RWPE1 (cell line): ENCODE measurements around the gene PHLPP2.
"Not testable (repeated sequence)": the region's sequence is repeated elsewhere in the genome, so short reads cannot be mapped to it uniquely, and the experiment has no call there.

Experiments used
- CTCF ChIA-PET: fragments of 350-600 bp; sonication (Branson Sonifier 250); formaldehyde crosslinking; extraction: SDS; loops from one replicate; lab custom pipeline; 2021; lab: Yijun Ruan, JAX
- POLR2A ChIA-PET: fragments of 400-600 bp; formaldehyde crosslinking; extraction: SDS; loops from one replicate; lab custom pipeline; 2020; ENCODE audit warnings: antibody characterized with exemption; ENCODE audit not compliant: low non-redundant PET; lab: Yijun Ruan, JAX
- DNase-seq: peaks from one replicate; pipeline ENCODE4 v3.0.0; 2012; ENCODE audit warnings: low spot score
- H3K27ac ChIP-seq: fragments of 450-650 bp; 2 replicates; pipeline ENCODE4 v1.5.1; 2017
- TF ChIP-seq, protein P1 (sequence below): fragments of 450-650 bp; conservative IDR thresholded peaks from 2 replicates; pipeline ENCODE4 v1.5.1; 2017; ENCODE audit warnings: low read depth, mild to moderate bottlenecking

The PHLPP2 gene

DNA sequence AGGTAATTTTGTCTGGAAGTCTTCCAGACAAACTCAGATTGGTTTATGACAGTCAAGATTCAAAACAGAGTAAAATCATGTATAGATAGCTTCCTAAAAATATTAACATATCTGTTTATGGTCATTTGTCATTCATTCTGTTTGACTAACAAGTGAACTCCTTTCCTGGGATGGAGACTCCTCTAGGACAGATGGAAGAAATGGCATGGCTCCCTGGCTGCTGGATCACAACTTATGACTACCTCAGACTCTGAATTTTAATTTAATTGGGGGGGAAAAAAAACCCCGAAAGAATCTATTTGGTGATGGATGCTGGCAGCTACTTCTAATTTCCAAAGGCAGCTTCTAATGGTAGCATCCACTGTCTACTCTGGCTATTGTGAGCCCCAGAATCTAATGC, 34.6 kb downstream of the PHLPP2 start:
- no peak for DNase-seq
- TF ChIP-seq, protein P1, sequence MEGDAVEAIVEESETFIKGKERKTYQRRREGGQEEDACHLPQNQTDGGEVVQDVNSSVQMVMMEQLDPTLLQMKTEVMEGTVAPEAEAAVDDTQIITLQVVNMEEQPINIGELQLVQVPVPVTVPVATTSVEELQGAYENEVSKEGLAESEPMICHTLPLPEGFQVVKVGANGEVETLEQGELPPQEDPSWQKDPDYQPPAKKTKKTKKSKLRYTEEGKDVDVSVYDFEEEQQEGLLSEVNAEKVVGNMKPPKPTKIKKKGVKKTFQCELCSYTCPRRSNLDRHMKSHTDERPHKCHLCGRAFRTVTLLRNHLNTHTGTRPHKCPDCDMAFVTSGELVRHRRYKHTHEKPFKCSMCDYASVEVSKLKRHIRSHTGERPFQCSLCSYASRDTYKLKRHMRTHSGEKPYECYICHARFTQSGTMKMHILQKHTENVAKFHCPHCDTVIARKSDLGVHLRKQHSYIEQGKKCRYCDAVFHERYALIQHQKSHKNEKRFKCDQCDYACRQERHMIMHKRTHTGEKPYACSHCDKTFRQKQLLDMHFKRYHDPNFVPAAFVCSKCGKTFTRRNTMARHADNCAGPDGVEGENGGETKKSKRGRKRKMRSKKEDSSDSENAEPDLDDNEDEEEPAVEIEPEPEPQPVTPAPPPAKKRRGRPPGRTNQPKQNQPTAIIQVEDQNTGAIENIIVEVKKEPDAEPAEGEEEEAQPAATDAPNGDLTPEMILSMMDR: no peak
- H3K27ac ChIP-seq: no peak overlapping the region
- POLR2A ChIA-PET: no interaction called here
- CTCF ChIA-PET: no interaction called here

DNA sequence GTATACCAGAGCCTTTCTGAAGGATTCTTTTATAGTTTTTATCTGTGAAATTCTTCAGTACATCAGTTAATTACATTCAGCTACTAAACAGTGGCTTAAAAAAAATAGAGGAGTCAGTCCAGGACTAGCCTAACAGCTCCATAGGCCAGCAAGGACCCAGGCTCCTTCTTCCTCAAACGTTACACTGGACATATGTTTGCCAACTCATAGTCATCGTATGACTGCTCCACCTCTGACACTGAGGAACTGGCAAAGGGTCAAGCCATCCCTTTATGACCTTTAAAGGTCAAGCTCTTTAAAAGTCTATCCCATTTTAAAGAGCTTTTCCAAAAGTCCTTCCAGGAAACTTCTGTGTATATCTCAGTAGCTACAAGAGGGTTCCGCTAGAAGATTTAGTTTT, 36.6 kb downstream of the PHLPP2 start:
- POLR2A ChIA-PET: no interaction called here
- H3K27ac ChIP-seq: no peak overlapping the region
- CTCF ChIA-PET: interaction anchor here (0.8 kb wide), 2 partner anchors 17 to 46 kb away, joined by 3 to 5 read pairs; no protein-coding TSS in a partner anchor
- no peak for DNase-seq
- TF ChIP-seq, protein P1: no peak

DNA sequence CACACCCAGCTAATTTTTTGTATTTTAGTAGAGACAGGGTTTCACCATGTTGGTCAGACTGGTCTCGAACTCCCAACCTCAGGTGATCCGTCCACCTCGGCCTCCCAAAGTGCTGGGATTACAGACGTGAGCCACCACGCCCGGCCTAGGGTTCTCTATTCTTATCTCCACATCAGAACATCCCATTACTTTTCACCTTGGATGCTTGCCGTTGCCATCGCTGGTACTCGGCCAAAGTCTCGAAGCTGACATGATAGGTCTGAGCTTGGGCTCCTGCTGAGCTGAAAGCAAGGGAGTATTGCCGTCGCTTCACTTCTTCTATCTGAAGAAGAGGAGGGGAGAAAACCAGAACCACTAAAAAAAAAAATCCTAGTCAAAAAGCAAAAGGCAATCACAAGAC, 40.2 kb downstream of the PHLPP2 start:
- POLR2A ChIA-PET, CTCF ChIA-PET, H3K27ac ChIP-seq, DNase-seq: not testable (repeated sequence)

DNA sequence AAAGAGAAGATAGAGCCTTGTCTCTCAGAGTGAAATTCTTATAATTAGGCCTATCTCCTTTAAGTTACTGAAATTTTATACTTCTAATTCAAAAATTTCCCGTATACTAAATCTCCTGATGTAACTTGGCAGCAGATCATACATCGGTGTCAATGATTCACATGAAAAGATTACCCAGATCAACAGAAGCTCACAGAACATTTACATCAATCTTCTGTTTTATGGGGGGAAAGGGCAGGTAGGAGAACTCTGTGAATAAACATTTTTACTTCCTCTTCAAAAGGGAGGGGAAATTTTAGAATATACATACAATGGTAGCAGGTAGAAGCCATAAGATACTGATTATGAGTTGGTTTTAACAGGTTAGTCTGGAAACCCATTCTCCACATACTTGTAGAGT, 43.1 kb downstream of the PHLPP2 start:
- POLR2A ChIA-PET: no interaction called here
- TF ChIP-seq, protein P1: no peak
- no peak overlapping the region for H3K27ac ChIP-seq
- DNase-seq: no peak
- CTCF ChIA-PET: no interaction called here

DNA sequence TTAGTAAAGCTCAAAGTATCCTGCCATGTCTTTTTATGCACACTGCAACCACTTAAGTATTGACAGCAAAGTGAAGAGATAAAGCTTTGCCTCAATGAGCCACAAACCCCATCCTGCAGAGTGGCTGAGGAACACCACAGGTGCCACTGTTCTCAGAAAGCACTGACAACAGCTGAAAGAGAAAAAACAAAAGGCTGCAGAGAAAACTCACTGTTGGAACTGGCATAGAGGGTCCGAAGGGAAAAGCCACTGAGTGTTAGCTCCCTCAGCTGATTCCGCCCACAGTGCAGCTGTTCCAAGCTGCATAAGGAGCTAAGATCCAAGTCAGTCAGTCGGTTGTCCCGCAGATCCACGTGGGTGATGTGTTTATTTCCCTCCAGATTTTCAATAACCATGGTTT, 48.3 kb downstream of the PHLPP2 start:
- DNase-seq: no peak
- POLR2A ChIA-PET: no interaction called here
- TF ChIP-seq, protein P1: no peak
- CTCF ChIA-PET: interaction anchor here (0.6 to 1.0 kb wide), 2 partner anchors 25 to 224 kb away, joined by 3 to 4 read pairs; no protein-coding TSS in a partner anchor
- H3K27ac ChIP-seq: no peak overlapping the region

DNA sequence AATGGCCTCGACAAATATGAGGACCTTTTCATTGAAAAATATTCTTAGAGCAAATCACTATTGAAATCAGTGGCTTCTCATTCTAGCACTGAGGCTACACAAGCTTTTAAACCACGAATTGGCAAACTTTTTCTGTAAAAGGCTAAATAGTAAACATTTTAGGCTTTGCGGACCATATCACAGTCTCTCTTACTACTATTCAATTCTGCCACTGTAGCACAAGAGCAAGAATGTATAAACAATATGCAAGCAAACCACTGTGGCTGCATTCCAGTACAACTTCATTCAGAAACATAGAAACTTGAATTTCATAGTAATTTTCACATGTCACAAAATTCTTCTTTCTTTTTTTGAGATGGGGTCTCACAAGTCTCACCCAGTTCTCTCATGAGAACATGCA, 49.1 kb downstream of the PHLPP2 start:
- POLR2A ChIA-PET: no interaction called here
- TF ChIP-seq, protein P1: no peak
- CTCF ChIA-PET: interaction anchor here (1.0 kb wide), 1 partner anchor 26 kb away, joined by 3 read pairs; no protein-coding TSS in a partner anchor
- H3K27ac ChIP-seq: no peak overlapping the region
- no peak for DNase-seq

DNA sequence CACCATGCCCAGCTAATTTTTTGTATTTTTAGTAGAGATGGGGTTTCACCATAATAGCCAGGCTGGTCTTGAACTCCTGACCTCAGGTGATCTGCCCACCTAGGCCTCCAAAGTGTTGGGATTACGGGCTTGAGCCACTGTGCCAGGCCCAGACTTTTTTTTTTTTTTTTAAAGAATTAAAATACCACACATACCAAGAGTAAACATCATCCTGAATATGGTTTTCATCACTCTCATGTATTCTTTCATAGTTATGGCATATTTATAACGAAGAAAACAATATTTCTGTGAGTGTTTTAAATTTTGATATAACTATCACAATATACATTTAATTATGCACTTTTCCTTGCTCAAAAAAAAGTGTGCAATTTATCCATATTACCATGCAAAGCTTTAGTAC, 50.3 kb downstream of the PHLPP2 start:
- CTCF ChIA-PET: no interaction called here

More for the DNA sequence above, 50.3 kb downstream of the PHLPP2 start:
- POLR2A ChIA-PET: no interaction called here
- no peak for DNase-seq
- TF ChIP-seq, protein P1: no peak
- H3K27ac ChIP-seq: no peak overlapping the region
